ENCODE data around the gene ZBTB43.

- no peak for TF ChIP-seq CTCF (IDR thresholded peaks at IDR 0.05 in 8 of 11, conservative IDR thresholded peaks at IDR 0.05 in 3 of 11)
- no peak for TF ChIP-seq POLR2A (IDR thresholded peaks at IDR 0.05)
Observed at GRCh38 chr9:126861707-126862103, 56.9 kb downstream of the ZBTB43 start.

Measured in spleen (tissue), 7 donors.